Thyroid gland (tissue), 4 donors: ENCODE measurements around the gene GRAMD1B. TPM values are rescaled to one million over a fixed set of nuclear protein-coding genes. Genes with fewer than 3 reads are reported as not detected.
"Not testable (repeated sequence)": the region's sequence is repeated elsewhere in the genome, so short reads cannot be mapped to it uniquely, and the experiment has no call there.

Source experiments
- DNase-seq, 2 donors: peaks; one replicate each; pipeline ENCODE4 v3.0.0-alpha.2; 2019
- H3K27ac ChIP-seq, 3 donors: fragments of 200-600 bp; sonication (generic); 1 replicate in 2 of 3; 2 replicates in 1 of 3; pipeline ENCODE4 v1.5.1; 2016 to 2019; ENCODE audit warnings: mild to moderate bottlenecking in 1 of 3, moderate library complexity in 1 of 3
- H3K27me3 ChIP-seq: fragments of 200-600 bp; sonication (generic); one replicate; pipeline ENCODE4 v1.5.1; 2019
- H3K36me3 ChIP-seq, 2 donors: fragments of 200-600 bp; sonication (generic); one replicate each; pipeline ENCODE4 v1.5.1; 2016 to 2019
- H3K4me1 ChIP-seq, 2 donors: fragments of 200-600 bp; sonication (generic); one replicate each; pipeline ENCODE4 v1.5.1; 2017 to 2019
- H3K4me3 ChIP-seq, 3 donors: fragments of 200-600 bp; sonication (generic); replicated peaks in 1 of 3; 1 replicate in 2 of 3; 2 replicates in 1 of 3; pipeline ENCODE4 v1.5.1; 2016; ENCODE audit warnings: mild to moderate bottlenecking in 1 of 3
- H3K9me3 ChIP-seq: fragments of 200-600 bp; sonication (generic); one replicate; pipeline ENCODE4 v1.5.1; 2017
- POLR2A ChIP-seq, 2 donors: fragments of 450-650 bp; IDR thresholded peaks; one replicate each; pipeline ENCODE4 v1.6.1; 2017; ENCODE audit warnings: antibody characterized with exemption in 2 of 2, mild to moderate bottlenecking in 2 of 2, moderate library complexity in 1 of 2
- WGBS, 2 donors: methylation state at CpG; one replicate each; pipeline ENCODE4 v1.1.5; 2017; 5-methylcytosine and 5-hydroxymethylcytosine counted together
- intact Hi-C: fragments of 100-400 bp; cut with DNase I; formaldehyde crosslinking; loops from one replicate; pipeline ENCODE4 v1.15.1; 2023
- total RNA-seq, 4 donors: library from RNA; depleted of rRNA; stranded (reverse); fragments of >200 nt; gene quantifications; one replicate each; pipeline ENCODE4 v1.2.3, GENCODE V29; 2016
- TF ChIP-seq, protein P1 (sequence below), 6 experiments: fragments of 200-600 bp in 3 of 6; fragments of 450-650 bp in 3 of 6; sonication (generic) in 3 of 6; IDR thresholded peaks; one replicate each; pipeline ENCODE4 v1.5.1; 2016 to 2019; ENCODE audit warnings: antibody characterized with exemption in 6 of 6, mild to moderate bottlenecking in 2 of 6, inconsistent platforms in 1 of 6, moderate library complexity in 1 of 6

The GRAMD1B gene
- total RNA-seq, 4 donors from 2014 or later: 7.0 to 22.7 (median 9.2) TPM

DNA sequence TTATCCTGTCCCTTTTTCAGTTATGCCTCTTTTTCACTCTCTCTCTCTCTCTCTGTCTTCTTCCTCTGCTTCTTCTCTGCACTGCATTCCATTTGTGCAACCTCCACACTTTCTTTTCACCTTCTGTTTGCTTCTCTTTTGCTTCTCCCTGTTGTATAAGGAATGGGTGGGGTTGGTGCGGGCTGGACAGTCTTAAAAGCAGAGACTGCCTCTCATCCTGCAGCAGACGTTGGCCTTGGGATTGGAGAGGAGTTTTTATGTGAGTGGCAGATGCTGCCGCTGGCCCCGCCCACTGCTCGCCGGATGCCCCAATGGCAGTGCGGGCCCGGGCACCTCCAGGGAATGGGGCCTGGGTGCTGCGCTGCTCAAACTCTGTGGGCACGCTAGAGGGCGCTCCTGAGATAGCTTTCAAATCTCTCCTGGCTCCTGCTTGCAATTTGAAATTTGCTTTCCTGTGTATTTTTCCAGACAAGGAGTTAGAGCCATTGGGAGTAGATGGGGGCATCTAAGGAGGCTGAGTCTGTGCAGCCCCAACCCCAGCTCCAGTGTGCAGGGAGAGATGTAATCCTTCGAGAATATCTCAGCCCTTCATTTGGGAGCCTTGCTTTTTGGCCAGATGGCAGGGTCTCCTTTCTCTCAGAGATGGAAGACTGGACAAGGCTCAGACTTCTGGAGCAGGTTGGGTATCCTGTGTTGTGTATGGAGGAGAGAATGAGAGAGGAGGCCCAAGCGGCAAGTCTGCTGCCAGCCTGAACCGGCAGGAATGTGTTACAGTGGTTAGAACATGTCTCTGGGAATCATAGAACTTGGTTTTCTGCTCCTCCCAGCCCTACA lies 81.2 kb downstream of the GRAMD1B start:
- TF ChIP-seq POLR2A (IDR thresholded peaks at IDR 0.05): no peak
- TF ChIP-seq, protein P1, sequence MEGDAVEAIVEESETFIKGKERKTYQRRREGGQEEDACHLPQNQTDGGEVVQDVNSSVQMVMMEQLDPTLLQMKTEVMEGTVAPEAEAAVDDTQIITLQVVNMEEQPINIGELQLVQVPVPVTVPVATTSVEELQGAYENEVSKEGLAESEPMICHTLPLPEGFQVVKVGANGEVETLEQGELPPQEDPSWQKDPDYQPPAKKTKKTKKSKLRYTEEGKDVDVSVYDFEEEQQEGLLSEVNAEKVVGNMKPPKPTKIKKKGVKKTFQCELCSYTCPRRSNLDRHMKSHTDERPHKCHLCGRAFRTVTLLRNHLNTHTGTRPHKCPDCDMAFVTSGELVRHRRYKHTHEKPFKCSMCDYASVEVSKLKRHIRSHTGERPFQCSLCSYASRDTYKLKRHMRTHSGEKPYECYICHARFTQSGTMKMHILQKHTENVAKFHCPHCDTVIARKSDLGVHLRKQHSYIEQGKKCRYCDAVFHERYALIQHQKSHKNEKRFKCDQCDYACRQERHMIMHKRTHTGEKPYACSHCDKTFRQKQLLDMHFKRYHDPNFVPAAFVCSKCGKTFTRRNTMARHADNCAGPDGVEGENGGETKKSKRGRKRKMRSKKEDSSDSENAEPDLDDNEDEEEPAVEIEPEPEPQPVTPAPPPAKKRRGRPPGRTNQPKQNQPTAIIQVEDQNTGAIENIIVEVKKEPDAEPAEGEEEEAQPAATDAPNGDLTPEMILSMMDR (IDR thresholded peaks at IDR 0.05): peak; percentile 66 to 92 (median 86)
- H3K27ac ChIP-seq: peak overlapping the region in 1 of 3 donors; percentile 37
- intact Hi-C loops: loop anchor here (5.0 kb wide), 1 partner anchor 66 kb away; no protein-coding TSS in a partner anchor
- no peaks in the 10 kb centered on the region for H3K27me3 ChIP-seq
- WGBS, 2 donors: 22 to 25% methylated on average over 14 of the region's 14 CpGs
- H3K4me3 ChIP-seq: no peak overlapping the region
- peak; percentile 92 to 93 for DNase-seq
- peaks cover 2 to 35% of the 10 kb centered on the region in 2 donors for H3K4me1 ChIP-seq
- no peaks in the 10 kb centered on the region for H3K9me3 ChIP-seq
- no peaks in the 10 kb centered on the region for H3K36me3 ChIP-seq

DNA sequence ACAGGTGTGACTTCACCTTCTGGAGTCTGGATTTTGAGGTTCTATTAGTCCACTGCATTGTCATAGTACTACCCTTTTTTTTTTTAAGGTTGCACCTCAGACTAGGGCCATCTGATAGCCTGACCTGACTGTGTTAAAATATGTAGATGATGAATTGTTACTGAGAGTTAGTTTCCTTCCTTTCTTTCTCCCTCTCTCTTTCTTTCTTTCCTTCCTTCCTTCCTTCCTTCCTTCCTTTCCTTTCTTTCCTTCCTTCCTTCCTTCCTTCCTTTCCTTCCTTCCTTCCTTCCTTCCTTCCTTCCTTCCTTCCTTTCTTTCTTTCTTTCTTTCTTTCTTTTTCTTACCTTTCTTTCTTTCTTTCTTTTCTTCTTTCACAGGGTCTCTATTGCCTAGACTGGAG lies 83.2 kb downstream of the GRAMD1B start:
- H3K4me3 ChIP-seq, DNase-seq, H3K36me3 ChIP-seq, H3K27ac ChIP-seq, H3K9me3 ChIP-seq, H3K27me3 ChIP-seq: not testable (repeated sequence)
- H3K4me1 ChIP-seq: peaks cover 0 to 33% of the 10 kb centered on the region in 2 donors
- intact Hi-C loops: loop anchor here (5.0 kb wide), 1 partner anchor 64 kb away; no protein-coding TSS in a partner anchor

DNA sequence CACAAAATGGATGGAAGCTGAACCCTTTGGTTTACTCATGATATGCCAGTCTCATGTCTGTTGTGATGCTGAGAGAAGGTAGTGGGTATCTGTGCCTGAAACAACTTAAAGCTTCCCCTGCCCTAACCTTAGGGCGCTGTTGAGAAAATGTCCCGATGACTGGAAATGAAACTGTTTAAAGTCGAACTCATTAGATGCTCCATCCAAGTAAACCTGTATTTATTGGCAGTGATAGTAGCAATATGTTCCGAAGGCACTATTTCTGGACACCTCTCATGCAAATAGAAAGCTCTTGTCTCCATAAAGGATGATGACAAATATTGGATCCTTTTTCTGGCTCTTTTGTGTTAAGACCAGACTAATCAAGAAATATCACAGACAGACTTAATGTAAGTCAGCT lies 86.2 kb downstream of the GRAMD1B start:
- intact Hi-C loops: no loop called here
- no peaks in the 10 kb centered on the region for H3K27me3 ChIP-seq
- no peak overlapping the region for H3K27ac ChIP-seq
- H3K9me3 ChIP-seq: no peaks in the 10 kb centered on the region
- 91 to 95% methylated on average over 4 of the region's 4 CpGs for WGBS, 2 donors
- no peaks in the 10 kb centered on the region for H3K36me3 ChIP-seq
- no peak for DNase-seq
- no peak overlapping the region for H3K4me3 ChIP-seq
- TF ChIP-seq, protein P1 (IDR thresholded peaks at IDR 0.05): no peak
- peaks cover 0 to 33% of the 10 kb centered on the region in 2 donors for H3K4me1 ChIP-seq

DNA sequence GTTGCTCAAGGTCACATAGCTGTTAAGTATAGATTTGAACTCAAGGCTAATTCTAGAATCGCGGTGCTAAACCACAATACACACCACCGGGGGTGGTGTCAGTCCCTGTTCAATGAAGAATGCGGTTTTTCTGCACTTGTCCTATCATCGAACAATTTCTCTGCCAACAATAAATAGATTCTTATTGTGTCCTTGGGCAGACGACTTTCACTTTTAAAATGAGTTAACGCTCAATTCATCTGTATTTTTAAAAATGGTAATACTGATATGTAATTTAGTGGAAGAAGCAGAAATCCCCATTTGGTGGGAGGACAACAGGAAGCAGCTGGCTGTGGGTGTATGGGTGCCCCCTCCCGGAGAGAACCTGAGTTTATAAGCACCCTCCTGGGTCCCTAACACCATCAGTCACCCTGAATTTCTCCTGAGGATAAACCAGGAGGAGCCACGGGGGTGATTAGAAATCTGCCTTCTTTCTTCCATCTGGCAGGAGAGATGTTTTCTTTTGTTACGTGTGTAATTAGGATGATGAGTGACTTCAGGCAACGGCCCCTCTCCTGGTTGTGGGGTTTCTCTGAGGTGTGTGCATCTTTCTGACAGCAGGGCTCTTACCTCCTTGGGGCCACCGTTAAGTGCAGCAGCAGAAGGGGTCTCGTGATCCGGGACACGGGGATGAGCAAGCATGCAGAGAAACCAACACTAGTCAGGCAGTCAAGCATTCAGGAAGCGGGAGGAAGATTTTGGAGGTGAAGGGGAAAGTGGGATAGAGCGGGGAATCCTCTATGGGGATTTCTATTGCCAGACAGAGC lies 87.7 kb downstream of the GRAMD1B start:
- no peaks in the 10 kb centered on the region for H3K9me3 ChIP-seq
- no peak for DNase-seq
- peaks cover 0 to 37% of the 10 kb centered on the region in 2 donors for H3K4me1 ChIP-seq
- no peak overlapping the region for H3K4me3 ChIP-seq
- H3K27ac ChIP-seq: no peak overlapping the region
- WGBS, 2 donors: 74 to 79% methylated on average over 17 of the region's 17 CpGs
- no peak for TF ChIP-seq POLR2A (IDR thresholded peaks at IDR 0.05)
- TF ChIP-seq, protein P1 (IDR thresholded peaks at IDR 0.05): no peak
- intact Hi-C loops: no loop called here
- H3K27me3 ChIP-seq: no peaks in the 10 kb centered on the region
- no peaks in the 10 kb centered on the region for H3K36me3 ChIP-seq

DNA sequence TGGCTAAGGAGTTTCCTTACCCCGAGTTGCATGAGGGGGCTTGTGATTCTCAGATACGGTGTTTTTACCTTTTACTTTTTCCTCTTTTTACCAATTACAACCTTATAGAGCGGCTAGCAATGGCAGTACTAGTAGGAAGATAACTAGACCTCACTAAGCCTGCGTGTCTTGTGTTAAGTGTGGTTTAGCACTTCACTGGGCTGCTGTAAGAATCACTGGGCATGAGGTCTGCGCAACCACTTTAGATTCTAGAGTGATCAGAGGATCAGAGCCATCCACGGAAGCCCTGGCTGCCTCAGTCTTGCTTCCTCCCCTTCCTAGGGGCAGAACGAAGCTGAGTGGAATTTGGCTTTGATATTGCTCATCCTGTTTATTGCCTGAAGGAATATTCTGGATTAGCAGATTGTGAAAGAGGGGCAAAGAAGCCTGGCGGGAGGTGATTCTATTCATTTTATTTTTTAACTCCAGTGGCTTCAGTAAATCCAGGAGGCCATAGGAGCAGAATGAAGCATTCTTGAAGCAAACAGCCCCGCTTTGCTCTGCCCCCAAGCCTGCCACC lies 88.5 kb downstream of the GRAMD1B start:
- 74 to 75% methylated on average over 9 of the region's 9 CpGs for WGBS, 2 donors
- Histone ChIP-seq H3K36me3 (no peaks in the 10 kb centered on the region), H3K9me3 (no peaks in the 10 kb centered on the region), H3K4me3 (no peak overlapping the region), H3K4me1 (peaks cover 0 to 32% of the 10 kb centered on the region in 2 donors), H3K27me3 (no peaks in the 10 kb centered on the region), H3K27ac (peak overlapping the region in 1 of 3 donors; percentile 66)
- DNase-seq: no peak
- TF ChIP-seq, protein P1 (IDR thresholded peaks at IDR 0.05): no peak
- TF ChIP-seq POLR2A (IDR thresholded peaks at IDR 0.05): no peak
- intact Hi-C loops: no loop called here
